Endothelial cell of umbilical vein (primary cell): ENCODE data around the gene VAV2. TPM values are rescaled to one million over a fixed set of nuclear protein-coding genes. Genes with fewer than 3 reads are reported as not detected.

Experiments used
- BruUV-seq: library from RNA; stranded (reverse); fragments of 400-500 nt; replicated peaks from 2 replicates; lab custom pipeline; 2021; lab: Mats Ljungman, UMichigan
- CTCF ChIA-PET: fragments of 300-600, 350-600 bp; sonication (Branson Sonifier 250); formaldehyde crosslinking; loops from one replicate; lab custom pipeline; 2021; ENCODE audit warnings: antibody characterized with exemption, inconsistent platforms; lab: Charles Lee
- POLR2A ChIA-PET: fragments of 300-600, 350-600 bp; sonication (Branson Sonifier 250); formaldehyde crosslinking; loops from one replicate; lab custom pipeline; 2021; ENCODE audit warnings: antibody characterized with exemption, inconsistent platforms; lab: Charles Lee
- DNase-seq: peaks from one replicate; pipeline ENCODE4 v3.0.0-alpha.2; 2011; ENCODE audit warnings: low read depth, low spot score
- FAIRE-seq: peaks from 2 replicates; lab custom pipeline; 2011; peaks lifted over from hg19 to GRCh38; lab: Jason Lieb, UNC
- H2AFZ ChIP-seq: 2 replicates; pipeline ENCODE4 v1.6.0; 2012; ENCODE audit warnings: low read depth, low read length, control low read depth, inconsistent platforms
- H3K27ac ChIP-seq: 2 replicates; pipeline ENCODE4 v1.5.1; 2011; ENCODE audit warnings: low read depth, mild to moderate bottlenecking, control low read depth, low read length, moderate library complexity; ENCODE audit not compliant: insufficient read depth
- H3K27me3 ChIP-seq, 2 experiments: 2 replicates each; pipeline versions ENCODE4 v1.6.0 to v1.6.1; 2011; ENCODE audit warnings: low read length in 2 of 2, mixed read lengths in 1 of 2; ENCODE audit not compliant: control insufficient read depth in 2 of 2, insufficient read depth in 2 of 2
- H3K36me3 ChIP-seq, 2 experiments: 2 replicates in 1 of 2; 3 replicates in 1 of 2; pipeline ENCODE4 v1.5.1; 2011; ENCODE audit warnings: low read length in 2 of 2, mild to moderate bottlenecking in 1 of 2, moderate library complexity in 1 of 2; ENCODE audit not compliant: control insufficient read depth in 2 of 2, insufficient read depth in 2 of 2; ENCODE audit errors: extremely low read depth in 1 of 2
- H3K4me1 ChIP-seq: 3 replicates; pipeline ENCODE4 v1.5.1; 2011; ENCODE audit warnings: mild to moderate bottlenecking, low read length; ENCODE audit not compliant: control insufficient read depth, insufficient read depth; ENCODE audit errors: extremely low read depth
- H3K4me2 ChIP-seq: 2 replicates; pipeline ENCODE4 v1.6.1; 2011; ENCODE audit warnings: low read length, control low read depth, mixed read lengths; ENCODE audit not compliant: insufficient read depth
- H3K4me3 ChIP-seq, 3 experiments: fragments of 200-600 bp in 1 of 3; sonication (generic), shearing (Covaris generic) in 1 of 3; replicated peaks in 1 of 3; 2 replicates each; pipeline ENCODE4 v1.5.1; 2011 to 2016; ENCODE audit warnings: control low read depth in 3 of 3, low read length in 3 of 3, mild to moderate bottlenecking in 2 of 3, inconsistent platforms in 1 of 3, low read depth in 1 of 3, moderate library complexity in 1 of 3; ENCODE audit not compliant: insufficient read depth in 1 of 3
- H3K79me2 ChIP-seq: 2 replicates; pipeline ENCODE4 v1.6.0; 2012; ENCODE audit warnings: low read length, inconsistent platforms; ENCODE audit not compliant: control insufficient read depth, insufficient read depth
- H3K9ac ChIP-seq: replicated peaks from 2 replicates; pipeline ENCODE3; 2011; ENCODE audit warnings: low read length, control low read depth; ENCODE audit not compliant: insufficient read depth; ENCODE audit errors: extremely low read depth
- H3K9me1 ChIP-seq: replicated peaks from 3 replicates; pipeline ENCODE4 v1.6.0; 2011; ENCODE audit warnings: mild to moderate bottlenecking, low read length; ENCODE audit not compliant: control insufficient read depth, insufficient read depth; ENCODE audit errors: extremely low read depth
- H3K9me3 ChIP-seq: replicated peaks from 2 replicates; pipeline ENCODE4 v1.5.1; 2012; ENCODE audit warnings: low read length, inconsistent platforms; ENCODE audit not compliant: control insufficient read depth, insufficient read depth
- H4K20me1 ChIP-seq: replicated peaks from 2 replicates; pipeline ENCODE3; 2011; ENCODE audit warnings: mild to moderate bottlenecking, low read length; ENCODE audit not compliant: control insufficient read depth, insufficient read depth; ENCODE audit errors: extremely low read depth
- EZH2 ChIP-seq: IDR thresholded peaks from 2 replicates; pipeline ENCODE4 v1.6.1; 2012; ENCODE audit warnings: borderline replicate concordance, low read depth, mild to moderate bottlenecking, moderate library complexity, low read length, inconsistent platforms; ENCODE audit not compliant: severe bottlenecking
- FOS ChIP-seq: IDR thresholded peaks from 2 replicates; pipeline ENCODE4 v1.6.1; 2011; ENCODE audit warnings: mild to moderate bottlenecking, low read length, moderate library complexity, borderline replicate concordance; ENCODE audit not compliant: insufficient read depth
- GATA2 ChIP-seq: IDR thresholded peaks from 2 replicates; pipeline ENCODE4 v1.7.0; 2011; ENCODE audit warnings: low read depth, mild to moderate bottlenecking, moderate library complexity, mixed read lengths, low read length; ENCODE audit not compliant: insufficient read length, insufficient read depth
- JUN ChIP-seq: IDR thresholded peaks from 2 replicates; pipeline ENCODE4 v1.6.1; 2011; ENCODE audit warnings: borderline replicate concordance, low read depth; ENCODE audit not compliant: insufficient read length, insufficient read depth
- MAX ChIP-seq: IDR thresholded peaks from 2 replicates; pipeline ENCODE4 v1.6.1; 2011; ENCODE audit not compliant: insufficient read depth, insufficient read length
- MYC ChIP-seq: IDR thresholded peaks from one replicate; pipeline ENCODE4 v1.6.1; 2011; ENCODE audit warnings: mild to moderate bottlenecking, low read depth, low read length
- POLR2A ChIP-seq: IDR thresholded peaks from 2 replicates; pipeline ENCODE4 v1.6.1; 2012; ENCODE audit warnings: low read depth, mild to moderate bottlenecking, control low read depth, low read length
- POLR2AphosphoS5 ChIP-seq: IDR thresholded peaks from 2 replicates; pipeline ENCODE4 v1.6.1; 2012; ENCODE audit warnings: low read depth, mild to moderate bottlenecking, control low read depth, low read length, moderate library complexity; ENCODE audit not compliant: insufficient read depth
- dilution Hi-C: fragments of 300-500 bp; cut with MboI; formaldehyde crosslinking; loops from one replicate; pipeline ENCODE4 v1.15.0; 2019; ENCODE audit warnings: low sequenced_read_pairs; ENCODE audit not compliant: extremely low pct_ligation_motif_present
- intact Hi-C: fragments of 100-400 bp; cut with micrococcal nuclease; formaldehyde crosslinking; loops from one replicate; pipeline ENCODE4 v1.10.0; 2022
- polyA plus RNA-seq, 4 experiments: library from polyadenylated mRNA; depleted of rRNA in 3 of 4; stranded (reverse) in 3 of 4; unstranded in 1 of 4; fragments of >200 nt; gene quantifications; 2 replicates each; pipeline versions ENCODE4 v1.2.1 to v1.2.3, GENCODE V29; 2011 to 2012; ENCODE audit warnings: missing spikeins in 1 of 4
- total RNA-seq: library from RNA; stranded (reverse); gene quantifications from 2 replicates; pipeline ENCODE4 v1.2.3, GENCODE V29; 2021
- TF ChIP-seq, protein P1 (sequence below), 2 donors: IDR thresholded peaks; 1 replicate in 1 of 2; 2 replicates in 1 of 2; pipeline ENCODE4 v1.5.1; 2011; ENCODE audit warnings: low read length in 2 of 2, mild to moderate bottlenecking in 2 of 2, moderate library complexity in 2 of 2, control low read depth in 1 of 2, inconsistent platforms in 1 of 2, low read depth in 1 of 2; ENCODE audit not compliant: insufficient read depth in 1 of 2; ENCODE audit errors: extremely low read depth in 1 of 2

VAV2 gene
- total and polyA plus RNA-seq, 2 donors (not counting 3 experiments of a cell fraction or from before 2014, with no cell fraction given) = 10.6 to 30.6 TPM

- H3K9ac ChIP-seq = no peak overlapping the region
- H3K27me3 ChIP-seq = no peaks in the 10 kb centered on the region
- no peak overlapping the region for H3K4me3 ChIP-seq
- no peaks in the 10 kb centered on the region for H3K9me1 ChIP-seq
- TF ChIP-seq, protein P1, sequence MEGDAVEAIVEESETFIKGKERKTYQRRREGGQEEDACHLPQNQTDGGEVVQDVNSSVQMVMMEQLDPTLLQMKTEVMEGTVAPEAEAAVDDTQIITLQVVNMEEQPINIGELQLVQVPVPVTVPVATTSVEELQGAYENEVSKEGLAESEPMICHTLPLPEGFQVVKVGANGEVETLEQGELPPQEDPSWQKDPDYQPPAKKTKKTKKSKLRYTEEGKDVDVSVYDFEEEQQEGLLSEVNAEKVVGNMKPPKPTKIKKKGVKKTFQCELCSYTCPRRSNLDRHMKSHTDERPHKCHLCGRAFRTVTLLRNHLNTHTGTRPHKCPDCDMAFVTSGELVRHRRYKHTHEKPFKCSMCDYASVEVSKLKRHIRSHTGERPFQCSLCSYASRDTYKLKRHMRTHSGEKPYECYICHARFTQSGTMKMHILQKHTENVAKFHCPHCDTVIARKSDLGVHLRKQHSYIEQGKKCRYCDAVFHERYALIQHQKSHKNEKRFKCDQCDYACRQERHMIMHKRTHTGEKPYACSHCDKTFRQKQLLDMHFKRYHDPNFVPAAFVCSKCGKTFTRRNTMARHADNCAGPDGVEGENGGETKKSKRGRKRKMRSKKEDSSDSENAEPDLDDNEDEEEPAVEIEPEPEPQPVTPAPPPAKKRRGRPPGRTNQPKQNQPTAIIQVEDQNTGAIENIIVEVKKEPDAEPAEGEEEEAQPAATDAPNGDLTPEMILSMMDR (IDR thresholded peaks at IDR 0.05; ENCODE audit: extremely low read depth in 1 of 2, insufficient read depth in 1 of 2, low read depth in 1 of 2, low read length in 2 of 2) = no peak
- TF ChIP-seq MAX (no peak), MYC (no peak)
- ChIA-PET CTCF (interaction anchor here (1.0 to 1.1 kb wide), 2 partner anchors 10 to 24 kb away, joined by 3 read pairs; no protein-coding TSS in a partner anchor), POLR2A (no interaction called here)
- H3K79me2 ChIP-seq = peaks cover 28% of the 10 kb centered on the region
- BruUV-seq = no TSS peak
- H4K20me1 ChIP-seq = no peaks in the 10 kb centered on the region
- dilution Hi-C loops (no loop called here), intact Hi-C loops (no loop called here)
- no peak for DNase-seq
- FAIRE-seq = no peak
- no peak overlapping the region for H2AFZ ChIP-seq
- no peak overlapping the region for H3K4me2 ChIP-seq
- peaks cover 7% of the 10 kb centered on the region for H3K4me1 ChIP-seq
- H3K27ac ChIP-seq = no peak overlapping the region
- H3K36me3 ChIP-seq = no peaks in the 10 kb centered on the region
- H3K9me3 ChIP-seq = no peaks in the 10 kb centered on the region
Measured at GRCh38 chr9:133874060-133874657, 118.0 kb downstream of the VAV2 start.

DNA sequence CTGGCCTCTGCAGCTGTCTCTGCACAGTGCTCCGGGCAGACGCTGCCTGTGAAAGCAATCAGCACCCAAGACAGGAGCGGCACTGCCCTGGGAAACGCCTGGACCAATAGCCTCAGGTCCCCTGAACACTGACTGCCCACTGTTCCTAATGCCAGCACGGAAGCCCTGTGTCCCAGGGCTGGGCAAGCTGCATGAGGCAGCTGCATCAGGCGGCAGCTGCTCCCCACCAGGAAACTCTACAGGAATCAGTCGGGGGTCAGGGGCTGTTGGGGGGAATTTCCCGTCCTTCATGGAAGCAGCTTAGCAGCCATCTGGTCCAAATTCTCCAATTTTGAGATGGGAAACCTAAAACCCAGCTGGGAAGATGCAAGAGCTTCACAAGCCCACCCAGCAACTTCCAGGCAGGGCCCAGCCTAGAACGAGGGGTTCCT is 118.6 kb downstream of the VAV2 start:
- BruUV-seq = no TSS peak
- no peak overlapping the region for H3K9ac ChIP-seq
- no peaks in the 10 kb centered on the region for H3K9me1 ChIP-seq
- ChIA-PET CTCF (interaction anchor here (1.0 kb wide), 1 partner anchor 23 kb away, joined by 3 read pairs; no protein-coding TSS in a partner anchor), POLR2A (no interaction called here)
- peaks cover 29% of the 10 kb centered on the region for H3K79me2 ChIP-seq
- H3K4me3 ChIP-seq = no peak overlapping the region
- TF ChIP-seq JUN = no peak
- no peak for TF ChIP-seq POLR2AphosphoS5
- TF ChIP-seq EZH2 = no peak
- TF ChIP-seq, protein P1 (IDR thresholded peaks at IDR 0.05; ENCODE audit: extremely low read depth in 1 of 2, insufficient read depth in 1 of 2, low read depth in 1 of 2, low read length in 2 of 2) = no peak
- TF ChIP-seq MYC = no peak
- no peak for TF ChIP-seq POLR2A
- no peak for TF ChIP-seq FOS
- no peak for TF ChIP-seq MAX
- TF ChIP-seq GATA2 = no peak
- dilution Hi-C loops = no loop called here
- H3K27ac ChIP-seq = no peak overlapping the region
- DNase-seq (no peak), FAIRE-seq (peak; percentile 42)
- H3K36me3 ChIP-seq = no peaks in the 10 kb centered on the region
- no peaks in the 10 kb centered on the region for H3K27me3 ChIP-seq
- no peaks in the 10 kb centered on the region for H4K20me1 ChIP-seq
- H3K9me3 ChIP-seq = no peaks in the 10 kb centered on the region
- no peak overlapping the region for H3K4me2 ChIP-seq
- peaks cover 7% of the 10 kb centered on the region for H3K4me1 ChIP-seq
- intact Hi-C loops = no loop called here
- no peak overlapping the region for H2AFZ ChIP-seq
